HFF-Myc (cell line): ENCODE data around the gene RSBN1L.

Experiments used
- DNase-seq: peaks from one replicate; pipeline ENCODE4 v3.0.0-alpha.2; 2011; ENCODE audit warnings: low read depth; ENCODE audit errors: extremely low read depth
- H3K4me3 ChIP-seq: replicated peaks from 2 replicates; pipeline ENCODE4 v1.5.1; 2011; ENCODE audit warnings: low read depth, mild to moderate bottlenecking, control low read depth, low read length
- TF ChIP-seq, protein P1 (sequence below): IDR thresholded peaks from 2 replicates; pipeline ENCODE4 v1.5.1; 2012; ENCODE audit warnings: mild to moderate bottlenecking, low read depth, low read length, control low read depth; ENCODE audit errors: missing control alignments

Gene RSBN1L

DNA sequence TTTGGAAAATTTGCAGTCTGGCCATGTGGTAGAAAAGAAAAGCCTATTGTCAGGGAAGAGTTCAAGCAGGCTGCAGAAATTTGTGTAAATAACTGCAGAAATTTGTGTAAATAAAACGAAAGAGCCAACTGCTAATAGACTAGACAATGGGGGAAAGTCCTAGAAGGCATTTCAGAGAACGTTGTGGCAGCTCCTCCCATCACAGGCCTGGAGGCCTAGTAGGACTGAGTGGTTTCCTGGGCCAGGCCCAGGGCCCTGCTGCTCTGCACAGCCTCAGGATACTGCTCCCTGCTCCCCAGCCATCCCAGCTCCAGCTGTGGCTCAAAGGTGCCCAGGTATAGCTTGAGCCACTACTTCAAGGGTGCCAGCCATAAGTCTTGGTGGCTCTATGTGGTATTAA lies 50.9 kb downstream of the RSBN1L start:
- TF ChIP-seq, protein P1, sequence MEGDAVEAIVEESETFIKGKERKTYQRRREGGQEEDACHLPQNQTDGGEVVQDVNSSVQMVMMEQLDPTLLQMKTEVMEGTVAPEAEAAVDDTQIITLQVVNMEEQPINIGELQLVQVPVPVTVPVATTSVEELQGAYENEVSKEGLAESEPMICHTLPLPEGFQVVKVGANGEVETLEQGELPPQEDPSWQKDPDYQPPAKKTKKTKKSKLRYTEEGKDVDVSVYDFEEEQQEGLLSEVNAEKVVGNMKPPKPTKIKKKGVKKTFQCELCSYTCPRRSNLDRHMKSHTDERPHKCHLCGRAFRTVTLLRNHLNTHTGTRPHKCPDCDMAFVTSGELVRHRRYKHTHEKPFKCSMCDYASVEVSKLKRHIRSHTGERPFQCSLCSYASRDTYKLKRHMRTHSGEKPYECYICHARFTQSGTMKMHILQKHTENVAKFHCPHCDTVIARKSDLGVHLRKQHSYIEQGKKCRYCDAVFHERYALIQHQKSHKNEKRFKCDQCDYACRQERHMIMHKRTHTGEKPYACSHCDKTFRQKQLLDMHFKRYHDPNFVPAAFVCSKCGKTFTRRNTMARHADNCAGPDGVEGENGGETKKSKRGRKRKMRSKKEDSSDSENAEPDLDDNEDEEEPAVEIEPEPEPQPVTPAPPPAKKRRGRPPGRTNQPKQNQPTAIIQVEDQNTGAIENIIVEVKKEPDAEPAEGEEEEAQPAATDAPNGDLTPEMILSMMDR: no peak
- DNase-seq: no peak
- no peak overlapping the region for H3K4me3 ChIP-seq

DNA sequence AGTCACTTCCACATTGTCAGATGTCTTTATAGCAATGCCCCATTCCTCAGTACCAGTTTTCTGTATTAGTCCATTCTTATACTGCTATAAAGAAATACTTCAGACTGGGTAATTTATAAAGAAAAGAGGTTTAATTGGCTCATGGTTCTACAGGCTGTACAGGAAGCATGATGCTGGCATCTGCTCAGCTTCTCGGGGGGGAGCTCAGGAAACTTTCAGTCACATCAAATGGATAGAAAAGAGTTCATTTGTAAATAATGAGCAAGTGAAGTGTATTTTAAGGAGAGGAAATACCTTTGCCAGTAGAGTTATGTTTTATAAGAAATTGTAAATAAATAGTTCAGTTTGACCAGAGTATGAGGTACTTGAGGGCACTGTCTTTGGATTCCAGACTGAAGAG lies 51.5 kb downstream of the RSBN1L start:
- TF ChIP-seq, protein P1: no peak
- no peak overlapping the region for H3K4me3 ChIP-seq
- no peak for DNase-seq

DNA sequence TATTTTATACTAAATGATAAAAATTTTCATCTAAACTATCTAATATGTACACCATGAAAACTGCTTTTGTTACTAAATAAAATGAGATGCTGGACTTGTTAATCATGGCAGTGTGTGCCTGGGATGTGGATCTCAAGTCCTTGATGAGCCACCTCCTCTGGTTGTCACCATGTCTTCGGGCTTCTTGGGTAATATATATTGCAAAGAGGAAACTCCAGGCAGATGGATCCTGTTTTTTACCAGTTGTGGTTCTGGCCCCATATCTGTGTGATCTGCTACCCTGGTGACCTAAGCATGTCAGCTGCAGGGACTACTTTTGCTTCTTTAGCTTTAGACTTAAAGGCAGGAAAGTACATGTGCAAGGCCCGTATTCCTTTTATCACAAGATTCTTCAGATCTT lies 55.8 kb downstream of the RSBN1L start:
- DNase-seq: no peak
- TF ChIP-seq, protein P1: no peak
- no peak overlapping the region for H3K4me3 ChIP-seq

DNA sequence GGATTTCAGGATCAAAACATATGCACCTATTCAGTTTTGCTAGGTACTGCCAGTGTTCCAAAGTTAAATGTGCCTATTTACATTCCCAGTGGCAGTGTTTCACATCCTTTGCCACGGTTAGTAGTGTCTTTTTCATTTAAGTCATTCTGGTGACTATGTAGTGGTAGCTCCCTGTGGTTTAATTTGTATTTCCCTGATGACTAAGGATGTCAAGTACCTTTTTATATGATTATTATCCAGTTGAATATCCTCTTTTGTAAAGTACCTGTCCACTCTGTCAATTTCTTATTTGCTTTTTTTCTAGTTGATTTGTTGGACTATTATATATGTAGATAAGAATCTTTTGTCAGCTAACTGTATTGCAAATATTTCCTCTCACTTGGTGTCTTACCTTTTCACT lies 56.9 kb downstream of the RSBN1L start:
- TF ChIP-seq, protein P1: no peak
- no peak for DNase-seq
- no peak overlapping the region for H3K4me3 ChIP-seq

DNA sequence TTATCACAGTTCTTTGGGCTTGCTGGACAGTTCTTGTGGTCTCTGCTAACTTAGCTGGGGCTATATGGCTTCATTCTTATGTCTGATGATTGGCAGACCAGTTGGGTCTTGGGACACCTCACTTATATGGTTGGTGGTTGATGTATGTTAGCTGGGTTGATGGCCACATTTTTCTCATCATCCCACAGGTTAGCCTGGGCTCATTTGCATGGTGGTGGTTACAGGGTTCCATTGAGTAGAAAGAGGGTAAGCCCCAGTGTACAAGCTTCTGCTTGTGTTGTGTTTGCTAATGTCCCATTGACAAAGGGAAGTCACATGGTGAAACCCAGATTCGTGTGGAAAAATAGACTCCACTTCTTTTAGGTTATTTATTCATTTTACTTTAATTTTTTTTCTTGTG lies 61.3 kb downstream of the RSBN1L start:
- TF ChIP-seq, protein P1: no peak
- no peak overlapping the region for H3K4me3 ChIP-seq
- DNase-seq: no peak

DNA sequence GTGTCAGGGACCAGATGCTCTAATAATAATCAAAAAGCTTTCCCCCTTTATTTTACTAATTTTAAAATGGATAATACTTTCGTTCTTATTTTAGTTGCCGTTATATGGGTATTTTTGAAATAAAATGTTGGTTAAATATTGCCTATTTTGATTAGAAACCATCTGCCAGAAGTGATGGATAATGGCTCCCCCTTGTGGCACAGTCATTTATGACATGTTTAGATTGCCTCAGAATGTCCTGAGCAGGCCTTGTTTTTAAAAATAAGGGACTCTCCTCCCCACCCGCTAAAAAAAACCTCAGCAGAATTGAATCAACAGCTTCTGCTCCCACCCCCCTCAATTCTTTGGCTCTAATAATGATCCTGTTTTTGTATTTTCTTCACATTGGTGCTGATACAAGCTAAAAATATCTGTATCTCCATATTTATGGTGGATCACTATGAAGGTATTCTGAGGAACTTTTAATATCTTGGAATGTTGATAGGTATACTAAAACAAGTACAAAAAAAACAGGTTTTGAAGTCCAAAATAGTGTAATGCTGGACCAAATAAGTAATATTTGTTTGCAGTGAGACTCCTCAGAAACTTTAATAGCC lies 63.1 kb downstream of the RSBN1L start:
- peak; percentile 55 for DNase-seq
- no peak overlapping the region for H3K4me3 ChIP-seq
- TF ChIP-seq, protein P1: peak; percentile 63
